NCI-H1092 treated with DMSO at 0.1 percent for 48 hours (cell line): ENCODE results near the gene BPIFB4.
"Not testable (repeated sequence)": the region's sequence is repeated elsewhere in the genome, so short reads cannot be mapped to it uniquely, and the experiment has no call there.

Experiments
- DNase-seq: peaks from one replicate; lab custom pipeline; 2025; lab: John Stamatoyannopoulos, UW

The BPIFB4 gene

GRCh38 chr20:33091147-33091546 lies 11.7 kb downstream of the BPIFB4 start:
- no peak for DNase-seq

GRCh38 chr20:33091693-33092092 lies 12.2 kb downstream of the BPIFB4 start:
- DNase-seq, result no peak

GRCh38 chr20:33092361-33092760 lies 12.9 kb downstream of the BPIFB4 start:
- DNase-seq, result no peak

GRCh38 chr20:33093074-33093473 lies 13.6 kb downstream of the BPIFB4 start:
- DNase-seq, result no peak

- DNase-seq, result no peak
These were observed 14.1 kb downstream of the BPIFB4 start for GRCh38 chr20:33093582-33093981.

GRCh38 chr20:33095249-33095648 lies 15.8 kb downstream of the BPIFB4 start:
- no peak for DNase-seq

GRCh38 chr20:33095902-33096584 lies 16.6 kb downstream of the BPIFB4 start:
- DNase-seq, result peak; percentile 87

- DNase-seq, result no peak
These were observed 17.6 kb downstream of the BPIFB4 start for GRCh38 chr20:33097001-33097400.

- no peak for DNase-seq
These were observed 20.5 kb downstream of the BPIFB4 start for GRCh38 chr20:33099843-33100538.

- no peak for DNase-seq
These were observed 24.1 kb downstream of the BPIFB4 start for GRCh38 chr20:33103556-33103955.

GRCh38 chr20:33104336-33104735 lies 24.9 kb downstream of the BPIFB4 start:
- no peak for DNase-seq

- no peak for DNase-seq
These were observed 26.0 kb downstream of the BPIFB4 start for GRCh38 chr20:33105316-33105924.

- peak; percentile 40 for DNase-seq
These were observed 26.7 kb downstream of the BPIFB4 start for GRCh38 chr20:33106058-33106620.

- DNase-seq, result no peak
These were observed 29.2 kb downstream of the BPIFB4 start for GRCh38 chr20:33108661-33109060.

- DNase-seq, result no peak
These were observed 30.8 kb downstream of the BPIFB4 start for GRCh38 chr20:33110147-33110825.

GRCh38 chr20:33111306-33111705 lies 31.9 kb downstream of the BPIFB4 start:
- DNase-seq, result no peak

GRCh38 chr20:33112547-33113386 lies 33.3 kb downstream of the BPIFB4 start:
- no peak for DNase-seq

- no peak for DNase-seq
These were observed 34.0 kb downstream of the BPIFB4 start for GRCh38 chr20:33113387-33113908.

- DNase-seq, result not testable (repeated sequence)
These were observed 36.1 kb downstream of the BPIFB4 start for GRCh38 chr20:33115501-33115900.

GRCh38 chr20:33119725-33120720 lies 40.6 kb downstream of the BPIFB4 start:
- DNase-seq, result no peak
